ENCODE data around the gene PCMTD2. TPM values are rescaled to one million over a fixed set of nuclear protein-coding genes. Genes with fewer than 3 reads are reported as not detected.

Gene PCMTD2
- total and polyA plus RNA-seq, 2 of the 13 experiments (the other 11 are each of a cell fraction or from before 2014, with no cell fraction given) = 47.0 to 76.9 TPM

DNA sequence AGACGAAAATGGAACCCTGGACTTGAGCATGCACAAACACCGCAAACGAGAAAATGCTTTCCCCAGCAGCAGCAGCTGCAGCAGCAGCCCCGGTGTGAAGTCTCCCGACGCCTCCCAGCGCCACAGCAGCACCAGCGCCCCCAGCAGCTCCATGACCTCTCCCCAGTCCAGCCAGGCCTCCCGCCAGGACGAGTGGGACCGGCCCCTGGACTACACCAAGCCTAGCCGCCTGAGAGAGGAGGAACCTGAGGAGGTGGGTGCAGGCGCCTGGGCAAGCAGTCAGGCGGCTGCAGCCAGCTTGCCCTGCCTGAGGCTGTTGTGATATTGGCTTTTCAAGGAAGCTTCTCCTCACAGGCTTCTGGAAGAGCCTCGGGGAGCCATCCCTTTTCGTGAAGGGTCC, 35.8 kb upstream of the PCMTD2 start (continued):
- TF ChIP-seq, protein P1, sequence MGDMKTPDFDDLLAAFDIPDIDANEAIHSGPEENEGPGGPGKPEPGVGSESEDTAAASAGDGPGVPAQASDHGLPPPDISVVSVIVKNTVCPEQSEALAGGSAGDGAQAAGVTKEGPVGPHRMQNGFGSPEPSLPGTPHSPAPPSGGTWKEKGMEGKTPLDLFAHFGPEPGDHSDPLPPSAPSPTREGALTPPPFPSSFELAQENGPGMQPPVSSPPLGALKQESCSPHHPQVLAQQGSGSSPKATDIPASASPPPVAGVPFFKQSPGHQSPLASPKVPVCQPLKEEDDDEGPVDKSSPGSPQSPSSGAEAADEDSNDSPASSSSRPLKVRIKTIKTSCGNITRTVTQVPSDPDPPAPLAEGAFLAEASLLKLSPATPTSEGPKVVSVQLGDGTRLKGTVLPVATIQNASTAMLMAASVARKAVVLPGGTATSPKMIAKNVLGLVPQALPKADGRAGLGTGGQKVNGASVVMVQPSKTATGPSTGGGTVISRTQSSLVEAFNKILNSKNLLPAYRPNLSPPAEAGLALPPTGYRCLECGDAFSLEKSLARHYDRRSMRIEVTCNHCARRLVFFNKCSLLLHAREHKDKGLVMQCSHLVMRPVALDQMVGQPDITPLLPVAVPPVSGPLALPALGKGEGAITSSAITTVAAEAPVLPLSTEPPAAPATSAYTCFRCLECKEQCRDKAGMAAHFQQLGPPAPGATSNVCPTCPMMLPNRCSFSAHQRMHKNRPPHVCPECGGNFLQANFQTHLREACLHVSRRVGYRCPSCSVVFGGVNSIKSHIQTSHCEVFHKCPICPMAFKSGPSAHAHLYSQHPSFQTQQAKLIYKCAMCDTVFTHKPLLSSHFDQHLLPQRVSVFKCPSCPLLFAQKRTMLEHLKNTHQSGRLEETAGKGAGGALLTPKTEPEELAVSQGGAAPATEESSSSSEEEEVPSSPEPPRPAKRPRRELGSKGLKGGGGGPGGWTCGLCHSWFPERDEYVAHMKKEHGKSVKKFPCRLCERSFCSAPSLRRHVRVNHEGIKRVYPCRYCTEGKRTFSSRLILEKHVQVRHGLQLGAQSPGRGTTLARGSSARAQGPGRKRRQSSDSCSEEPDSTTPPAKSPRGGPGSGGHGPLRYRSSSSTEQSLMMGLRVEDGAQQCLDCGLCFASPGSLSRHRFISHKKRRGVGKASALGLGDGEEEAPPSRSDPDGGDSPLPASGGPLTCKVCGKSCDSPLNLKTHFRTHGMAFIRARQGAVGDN (CRISPR knock-in tag; IDR thresholded peaks at IDR 0.05) = peak; percentile 57
- TF ChIP-seq GABPB1 (CRISPR knock-in tag; IDR thresholded peaks at IDR 0.05) (peak; percentile 13; the same call in 1 of the 2 replicates), TGIF2 (CRISPR knock-in tag; IDR thresholded peaks at IDR 0.05) (no peak), HES4 (CRISPR knock-in tag; IDR thresholded peaks at IDR 0.05; ENCODE audit: borderline replicate concordance) (0 out of 2 replicates have a peak, but pooled peaks have one; percentile 6), ZMAT3 (CRISPR knock-in tag; conservative IDR thresholded peaks at IDR 0.05) (0 out of 2 replicates have a peak, but pooled peaks have one; percentile 46), MTF2 (CRISPR knock-in tag; IDR thresholded peaks at IDR 0.05; ENCODE audit: borderline replicate concordance) (peak; percentile 24; the same call in 1 of the 2 replicates), SMAD9 (CRISPR knock-in tag; IDR thresholded peaks at IDR 0.05) (no peak), STAG1 (CRISPR knock-in tag; IDR thresholded peaks at IDR 0.05) (peak; percentile 38; the same call in 1 of the 2 replicates), HNRNPLL (IDR thresholded peaks at IDR 0.05; ENCODE audit: low read depth, low read length, poor library complexity, severe bottlenecking) (peak; percentile 30)
- TF ChIP-seq, protein P2, sequence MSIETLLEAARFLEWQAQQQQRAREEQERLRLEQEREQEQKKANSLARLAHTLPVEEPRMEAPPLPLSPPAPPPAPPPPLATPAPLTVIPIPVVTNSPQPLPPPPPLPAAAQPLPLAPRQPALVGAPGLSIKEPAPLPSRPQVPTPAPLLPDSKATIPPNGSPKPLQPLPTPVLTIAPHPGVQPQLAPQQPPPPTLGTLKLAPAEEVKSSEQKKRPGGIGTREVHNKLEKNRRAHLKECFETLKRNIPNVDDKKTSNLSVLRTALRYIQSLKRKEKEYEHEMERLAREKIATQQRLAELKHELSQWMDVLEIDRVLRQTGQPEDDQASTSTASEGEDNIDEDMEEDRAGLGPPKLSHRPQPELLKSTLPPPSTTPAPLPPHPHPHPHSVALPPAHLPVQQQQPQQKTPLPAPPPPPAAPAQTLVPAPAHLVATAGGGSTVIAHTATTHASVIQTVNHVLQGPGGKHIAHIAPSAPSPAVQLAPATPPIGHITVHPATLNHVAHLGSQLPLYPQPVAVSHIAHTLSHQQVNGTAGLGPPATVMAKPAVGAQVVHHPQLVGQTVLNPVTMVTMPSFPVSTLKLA (IDR thresholded peaks at IDR 0.05) = no peak
- TF ChIP-seq, protein P3, sequence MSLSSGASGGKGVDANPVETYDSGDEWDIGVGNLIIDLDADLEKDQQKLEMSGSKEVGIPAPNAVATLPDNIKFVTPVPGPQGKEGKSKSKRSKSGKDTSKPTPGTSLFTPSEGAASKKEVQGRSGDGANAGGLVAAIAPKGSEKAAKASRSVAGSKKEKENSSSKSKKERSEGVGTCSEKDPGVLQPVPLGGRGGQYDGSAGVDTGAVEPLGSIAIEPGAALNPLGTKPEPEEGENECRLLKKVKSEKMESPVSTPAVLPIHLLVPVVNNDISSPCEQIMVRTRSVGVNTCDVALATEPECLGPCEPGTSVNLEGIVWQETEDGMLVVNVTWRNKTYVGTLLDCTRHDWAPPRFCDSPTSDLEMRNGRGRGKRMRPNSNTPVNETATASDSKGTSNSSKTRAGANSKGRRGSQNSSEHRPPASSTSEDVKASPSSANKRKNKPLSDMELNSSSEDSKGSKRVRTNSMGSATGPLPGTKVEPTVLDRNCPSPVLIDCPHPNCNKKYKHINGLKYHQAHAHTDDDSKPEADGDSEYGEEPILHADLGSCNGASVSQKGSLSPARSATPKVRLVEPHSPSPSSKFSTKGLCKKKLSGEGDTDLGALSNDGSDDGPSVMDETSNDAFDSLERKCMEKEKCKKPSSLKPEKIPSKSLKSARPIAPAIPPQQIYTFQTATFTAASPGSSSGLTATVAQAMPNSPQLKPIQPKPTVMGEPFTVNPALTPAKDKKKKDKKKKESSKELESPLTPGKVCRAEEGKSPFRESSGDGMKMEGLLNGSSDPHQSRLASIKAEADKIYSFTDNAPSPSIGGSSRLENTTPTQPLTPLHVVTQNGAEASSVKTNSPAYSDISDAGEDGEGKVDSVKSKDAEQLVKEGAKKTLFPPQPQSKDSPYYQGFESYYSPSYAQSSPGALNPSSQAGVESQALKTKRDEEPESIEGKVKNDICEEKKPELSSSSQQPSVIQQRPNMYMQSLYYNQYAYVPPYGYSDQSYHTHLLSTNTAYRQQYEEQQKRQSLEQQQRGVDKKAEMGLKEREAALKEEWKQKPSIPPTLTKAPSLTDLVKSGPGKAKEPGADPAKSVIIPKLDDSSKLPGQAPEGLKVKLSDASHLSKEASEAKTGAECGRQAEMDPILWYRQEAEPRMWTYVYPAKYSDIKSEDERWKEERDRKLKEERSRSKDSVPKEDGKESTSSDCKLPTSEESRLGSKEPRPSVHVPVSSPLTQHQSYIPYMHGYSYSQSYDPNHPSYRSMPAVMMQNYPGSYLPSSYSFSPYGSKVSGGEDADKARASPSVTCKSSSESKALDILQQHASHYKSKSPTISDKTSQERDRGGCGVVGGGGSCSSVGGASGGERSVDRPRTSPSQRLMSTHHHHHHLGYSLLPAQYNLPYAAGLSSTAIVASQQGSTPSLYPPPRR (CRISPR knock-in tag; IDR thresholded peaks at IDR 0.05; ENCODE audit: borderline replicate concordance) = peak; percentile 19; the same call in 1 of the 2 replicates
- TF ChIP-seq, protein P4, sequence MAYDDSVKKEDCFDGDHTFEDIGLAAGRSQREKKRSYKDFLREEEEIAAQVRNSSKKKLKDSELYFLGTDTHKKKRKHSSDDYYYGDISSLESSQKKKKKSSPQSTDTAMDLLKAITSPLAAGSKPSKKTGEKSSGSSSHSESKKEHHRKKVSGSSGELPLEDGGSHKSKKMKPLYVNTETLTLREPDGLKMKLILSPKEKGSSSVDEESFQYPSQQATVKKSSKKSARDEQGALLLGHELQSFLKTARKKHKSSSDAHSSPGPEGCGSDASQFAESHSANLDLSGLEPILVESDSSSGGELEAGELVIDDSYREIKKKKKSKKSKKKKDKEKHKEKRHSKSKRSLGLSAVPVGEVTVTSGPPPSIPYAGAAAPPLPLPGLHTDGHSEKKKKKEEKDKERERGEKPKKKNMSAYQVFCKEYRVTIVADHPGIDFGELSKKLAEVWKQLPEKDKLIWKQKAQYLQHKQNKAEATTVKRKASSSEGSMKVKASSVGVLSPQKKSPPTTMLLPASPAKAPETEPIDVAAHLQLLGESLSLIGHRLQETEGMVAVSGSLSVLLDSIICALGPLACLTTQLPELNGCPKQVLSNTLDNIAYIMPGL (CRISPR knock-in tag; IDR thresholded peaks at IDR 0.05; ENCODE audit: borderline replicate concordance in 1 of 2, low read depth in 1 of 2) = 0 out of 4 replicates have a peak, but pooled peaks of 1 of the 2 experiments have one; percentile 39
